Measurements from ENCODE around the gene SNTB2. TPM values are rescaled to one million over a fixed set of nuclear protein-coding genes. Genes with fewer than 3 reads are reported as not detected.
A peak's percentile ranks its signal among the peaks of the same experiment; 100 is the strongest.

SNTB2 gene
- total and polyA plus RNA-seq, 2 of the 8 experiments (the other 6 are each of a cell fraction or from before 2014, with no cell fraction given), result 6.0 to 16.1 TPM

GRCh38 chr16:69340095-69340644 is 153.2 kb downstream of the SNTB2 start:
- no peak overlapping the region for H2AK5ac ChIP-seq (ENCODE audit: low read depth, low read length)
- peak overlapping the region; percentile 87 to 97 for H3K4me2 ChIP-seq (ENCODE audit: insufficient read depth in 1 of 2, low read depth in 2 of 2, low read length in 2 of 2)
- H3K79me2 ChIP-seq (ENCODE audit: control insufficient read depth in 1 of 2, insufficient read depth in 2 of 2, low read length in 2 of 2), result peaks cover 12 to 43% of the 10 kb centered on the region in 2 experiments
- H3K79me1 ChIP-seq (ENCODE audit: low read depth, low read length), result peaks cover 6% of the 10 kb centered on the region; the same call in 1 of the 2 replicates
- H2AFZ ChIP-seq (ENCODE audit: low read length), result no peak overlapping the region
- H3K18ac ChIP-seq (ENCODE audit: extremely low read depth, low read length), result no peak overlapping the region
- H3K36me3 ChIP-seq (ENCODE audit: control insufficient read depth in 2 of 4, insufficient read depth in 4 of 4, low read length in 3 of 4), result peaks cover 20 to 47% (median 28%) of the 10 kb centered on the region in 4 experiments
- H3K27me3 ChIP-seq (replicated peaks in 1 of 4; ENCODE audit: control insufficient read depth in 3 of 4, extremely low read depth in 1 of 4, insufficient read depth in 3 of 4, low read length in 3 of 4), result no peaks in the 10 kb centered on the region
- no peak overlapping the region for H3K23ac ChIP-seq (ENCODE audit: insufficient read length)
- H3K9ac ChIP-seq (replicated peaks in 1 of 4; ENCODE audit: extremely low read depth in 1 of 4, low read depth in 3 of 4, low read length in 3 of 4), result peak overlapping the region; percentile 67 to 93 (median 91)
- no peaks in the 10 kb centered on the region for H3K9me3 ChIP-seq (ENCODE audit: insufficient read depth in 2 of 2, low read depth in 1 of 2, low read length in 1 of 2)
- H3K14ac ChIP-seq (ENCODE audit: insufficient read length), result no peak overlapping the region
- FAIRE-seq, result no peak
- peak overlapping the region; percentile 84 for H3K56ac ChIP-seq (replicated peaks; ENCODE audit: insufficient read length, low read depth, low read length)
- no peak overlapping the region for H2BK15ac ChIP-seq (ENCODE audit: low read length)
- peaks cover 5% of the 10 kb centered on the region; the same call in 1 of the 2 replicates for H3K23me2 ChIP-seq (ENCODE audit: low read depth, low read length)
- no peak overlapping the region for H3K4ac ChIP-seq (replicated peaks; ENCODE audit: insufficient read length, low read depth, low read length)
- TF ChIP-seq USF2 (IDR thresholded peaks at IDR 0.05; ENCODE audit: low read length) (no peak), CHD2 (IDR thresholded peaks at IDR 0.05; ENCODE audit: low read length) (no peak), TBP (IDR thresholded peaks at IDR 0.05; ENCODE audit: low read depth, low read length) (no peak), BRCA1 (IDR thresholded peaks at IDR 0.05; ENCODE audit: low read depth, low read length) (no peak), YY1 (IDR thresholded peaks at IDR 0.05; ENCODE audit: low read depth, low read length) (no peak), JUND (IDR thresholded peaks at IDR 0.05; ENCODE audit: low read length) (no peak), POLR2AphosphoS5 (IDR thresholded peaks at IDR 0.05; ENCODE audit: low read depth, low read length) (no peak), JUN (IDR thresholded peaks at IDR 0.05; ENCODE audit: low read depth, low read length) (no peak)
- no peak overlapping the region for H2BK12ac ChIP-seq (ENCODE audit: low read depth, low read length)
- H4K8ac ChIP-seq (ENCODE audit: extremely low read depth, insufficient read depth, low read length), result peak overlapping the region; percentile 83; the same call in 1 of the 2 replicates
- CTCF ChIA-PET (ENCODE audit: partially characterized antibody), result interaction anchor here (0.6 to 1.3 kb wide), 7 partner anchors 12 to 216 kb away, joined by 3 to 4 read pairs (median 3); partner anchors contain the start of gene TMED6
- peak overlapping the region; percentile 56; the same call in 1 of the 2 replicates for H3K27ac ChIP-seq (ENCODE audit: low read depth, low read length)
- H3K4me3 ChIP-seq (ENCODE audit: extremely low read depth in 1 of 4, insufficient read depth in 2 of 4, low read depth in 3 of 4, low read length in 4 of 4), result peak overlapping the region; percentile 71 to 98 (median 92)
- H3K4me1 ChIP-seq (replicated peaks in 1 of 4; ENCODE audit: control insufficient read depth in 3 of 4, insufficient read depth in 4 of 4, low read length in 3 of 4), result peaks cover 0 to 9% (median 3%) of the 10 kb centered on the region in 4 experiments; a peak in 4 of 7 replicates
- no peak overlapping the region for H2BK120ac ChIP-seq (replicated peaks; ENCODE audit: low read depth, low read length)
- no peak overlapping the region for H4K91ac ChIP-seq (replicated peaks; ENCODE audit: insufficient read length, low read length)
- no peak for DNase-seq (ENCODE audit: low read depth in 1 of 2, low spot score in 2 of 2)
- POLR2A ChIA-PET (ENCODE audit: partially characterized antibody), result interaction anchor here (1.0 to 29.8 kb wide), 9 partner anchors 8 to 171 kb away, joined by 3 to 497 read pairs (median 3); partner anchors contain the start of genes PDF, SNTB2, TMED6 and VPS4A
- H2BK5ac ChIP-seq (ENCODE audit: low read depth, low read length), result peak overlapping the region; percentile 57; the same call in 1 of the 2 replicates
- no peak overlapping the region for H2BK20ac ChIP-seq (ENCODE audit: low read length)
- peaks cover 0 to 2% of the 10 kb centered on the region in 2 experiments for H4K20me1 ChIP-seq (replicated peaks in 1 of 2; ENCODE audit: control insufficient read depth in 1 of 2, insufficient read depth in 2 of 2, low read length in 2 of 2)
- H4K5ac ChIP-seq (ENCODE audit: insufficient read length, low read depth, low read length), result no peak overlapping the region
- WGBS, 2 experiments (ENCODE audit: extremely low coverage in 1 of 2, insufficient coverage in 1 of 2, insufficient read length in 1 of 2, insufficient replicate concordance in 2 of 2, low coverage in 1 of 2, low lambda C conversion rate in 2 of 2, missing lambda C conversion rate in 1 of 2), result 18% methylated on average over 15 of the region's 16 CpGs; no CpG with 5 or more reads in 1 of the 2 experiments
